GM18526 (cell line): ENCODE data around the gene ZC3H6.

Experiments
- POLR2A ChIP-seq: IDR thresholded peaks from 3 replicates; pipeline ENCODE4 v1.6.1; 2011; ENCODE audit not compliant: insufficient read length; ENCODE audit errors: extremely low read depth

Gene ZC3H6

DNA sequence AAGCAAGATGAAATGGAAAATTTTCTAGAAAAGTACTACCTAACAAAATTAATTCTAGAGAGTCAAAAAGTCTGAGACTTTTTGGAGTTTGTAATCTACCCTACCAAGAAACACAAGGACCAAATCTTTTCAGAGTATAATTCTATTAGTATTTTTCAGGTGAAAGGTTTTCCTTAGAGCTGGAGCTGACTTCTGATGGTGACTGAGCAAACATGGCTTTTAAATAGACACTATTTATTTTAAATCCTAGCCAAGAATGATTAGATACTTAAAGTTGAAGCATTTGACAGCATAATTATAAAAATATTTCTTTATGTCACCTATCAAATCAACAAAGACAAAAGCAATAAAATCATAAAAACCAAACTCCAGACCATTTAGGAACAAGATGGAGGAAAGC, 26.6 kb downstream of the ZC3H6 start:
- no peak for TF ChIP-seq POLR2A

DNA sequence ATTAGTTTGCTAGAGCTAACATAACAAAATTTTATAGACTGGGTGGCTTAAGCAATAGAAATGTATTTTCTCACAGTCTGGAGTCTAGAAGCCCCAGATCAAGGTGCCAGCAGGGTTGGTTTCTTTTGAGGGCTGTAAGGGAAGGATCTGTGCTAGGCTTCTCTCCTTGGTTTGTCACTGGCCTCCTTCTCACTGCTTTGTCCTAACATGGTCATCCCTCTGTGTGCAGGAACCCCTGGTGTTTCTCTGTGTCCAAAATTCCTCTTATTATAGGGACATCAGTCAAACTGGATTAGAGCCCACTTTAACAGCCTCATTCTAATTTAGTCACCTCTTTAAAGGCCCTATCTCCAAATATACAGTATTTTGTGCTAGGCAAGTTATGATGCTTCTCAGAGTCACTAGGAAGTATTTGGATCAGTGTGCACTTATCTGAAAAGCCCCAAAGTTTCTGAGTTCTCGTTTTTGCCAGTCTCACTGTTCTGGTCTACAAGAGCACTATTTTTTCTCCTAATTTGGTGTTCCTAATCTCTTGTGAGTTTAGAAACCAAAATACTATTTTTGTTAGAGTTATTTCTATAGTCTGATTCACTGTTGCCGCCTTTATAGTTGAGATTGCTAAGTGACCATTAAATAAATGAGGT, 29.0 kb downstream of the ZC3H6 start:
- no peak for TF ChIP-seq POLR2A

DNA sequence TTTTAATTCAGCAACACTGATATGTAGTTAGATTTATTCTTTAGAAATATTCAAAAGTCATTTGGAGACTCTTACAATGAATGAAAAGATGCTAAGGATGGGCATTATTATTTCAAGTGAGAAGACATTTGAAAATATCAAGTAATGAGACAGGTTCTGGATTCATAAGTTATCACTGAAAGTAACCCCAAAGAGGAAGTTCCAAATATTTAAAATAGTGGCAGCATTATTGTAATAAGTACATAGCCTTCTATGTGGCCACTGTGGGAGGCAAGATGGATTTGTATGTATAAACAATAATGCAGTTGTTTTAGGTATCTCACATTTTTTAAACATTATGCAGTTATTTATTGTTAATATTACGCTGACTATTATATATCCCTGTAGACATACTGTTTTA, 29.7 kb downstream of the ZC3H6 start:
- no peak for TF ChIP-seq POLR2A

DNA sequence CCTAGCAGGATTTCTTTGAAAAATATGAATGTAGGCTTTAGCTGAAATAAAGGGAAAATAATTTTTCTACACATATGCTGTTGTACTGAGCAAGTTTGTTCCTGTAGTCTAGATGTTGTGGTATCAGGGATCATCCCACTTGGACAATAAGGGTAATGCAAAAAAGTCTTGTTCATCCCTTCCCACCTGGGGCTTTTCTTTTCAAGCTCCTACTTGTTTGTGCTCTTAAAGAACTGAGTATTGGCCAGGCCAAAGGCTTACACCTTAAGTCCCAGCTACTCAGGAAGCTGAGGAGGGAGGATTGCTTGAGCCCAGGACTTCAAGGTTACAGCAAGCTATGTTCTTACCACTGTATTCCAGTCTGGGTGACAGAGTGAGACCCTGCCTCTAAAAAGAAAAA, 35.5 kb downstream of the ZC3H6 start:
- no peak for TF ChIP-seq POLR2A

DNA sequence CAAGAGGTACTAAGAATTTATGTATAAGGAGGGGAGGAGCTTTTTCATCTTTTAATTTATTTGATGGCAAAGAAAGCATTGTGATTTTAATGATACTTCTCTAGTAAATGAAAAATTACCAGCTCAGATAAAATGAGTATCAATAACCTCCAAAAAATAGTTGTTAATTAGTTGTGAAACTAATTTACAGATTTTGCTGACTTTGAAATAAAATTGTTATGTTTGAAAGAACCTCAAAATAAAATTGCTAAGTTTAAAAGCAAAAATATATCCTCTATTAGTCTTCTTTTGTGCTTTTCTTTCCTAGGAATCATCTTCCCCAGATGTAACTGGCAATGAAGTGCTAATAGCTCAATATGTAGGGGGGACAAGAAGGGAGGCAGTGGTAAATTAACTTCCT, 36.5 kb downstream of the ZC3H6 start:
- no peak for TF ChIP-seq POLR2A

DNA sequence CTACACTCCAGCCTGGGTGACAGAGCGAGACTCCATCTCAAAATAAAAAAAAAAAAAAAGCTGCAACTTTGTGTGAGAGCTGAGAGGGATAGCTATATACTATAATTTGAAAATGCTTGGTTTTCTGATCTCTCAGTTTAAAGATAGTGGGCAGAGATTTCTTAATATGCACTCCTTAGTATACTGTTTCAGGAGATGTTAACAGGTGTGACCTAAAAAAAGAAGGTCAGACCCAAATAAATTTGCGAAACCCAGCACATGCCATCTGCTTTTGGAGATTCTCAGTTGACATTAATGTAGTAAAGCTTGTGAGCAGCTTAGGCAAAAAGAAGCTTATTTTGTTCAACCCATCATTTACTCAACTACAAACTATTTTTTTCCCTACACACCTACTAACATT, 37.4 kb downstream of the ZC3H6 start:
- no peak for TF ChIP-seq POLR2A

DNA sequence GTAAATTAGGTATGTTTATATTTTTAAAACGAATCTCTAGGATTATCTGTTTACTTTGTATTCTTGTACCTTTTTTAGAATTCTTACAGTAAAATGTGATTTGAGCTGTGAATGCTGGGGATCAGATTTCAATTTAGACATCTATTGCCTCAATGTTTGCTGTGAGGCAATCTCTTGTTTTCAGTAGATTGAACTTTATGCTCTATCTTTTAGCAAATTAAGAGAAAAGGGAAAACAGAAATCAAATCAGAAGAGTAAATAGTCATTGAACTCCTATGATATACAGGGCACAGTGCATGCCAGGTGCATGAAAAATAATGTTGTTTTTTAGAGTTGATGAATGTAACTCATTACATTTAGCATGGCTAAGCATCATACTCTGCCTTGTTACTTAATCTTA, 39.5 kb downstream of the ZC3H6 start:
- no peak for TF ChIP-seq POLR2A

DNA sequence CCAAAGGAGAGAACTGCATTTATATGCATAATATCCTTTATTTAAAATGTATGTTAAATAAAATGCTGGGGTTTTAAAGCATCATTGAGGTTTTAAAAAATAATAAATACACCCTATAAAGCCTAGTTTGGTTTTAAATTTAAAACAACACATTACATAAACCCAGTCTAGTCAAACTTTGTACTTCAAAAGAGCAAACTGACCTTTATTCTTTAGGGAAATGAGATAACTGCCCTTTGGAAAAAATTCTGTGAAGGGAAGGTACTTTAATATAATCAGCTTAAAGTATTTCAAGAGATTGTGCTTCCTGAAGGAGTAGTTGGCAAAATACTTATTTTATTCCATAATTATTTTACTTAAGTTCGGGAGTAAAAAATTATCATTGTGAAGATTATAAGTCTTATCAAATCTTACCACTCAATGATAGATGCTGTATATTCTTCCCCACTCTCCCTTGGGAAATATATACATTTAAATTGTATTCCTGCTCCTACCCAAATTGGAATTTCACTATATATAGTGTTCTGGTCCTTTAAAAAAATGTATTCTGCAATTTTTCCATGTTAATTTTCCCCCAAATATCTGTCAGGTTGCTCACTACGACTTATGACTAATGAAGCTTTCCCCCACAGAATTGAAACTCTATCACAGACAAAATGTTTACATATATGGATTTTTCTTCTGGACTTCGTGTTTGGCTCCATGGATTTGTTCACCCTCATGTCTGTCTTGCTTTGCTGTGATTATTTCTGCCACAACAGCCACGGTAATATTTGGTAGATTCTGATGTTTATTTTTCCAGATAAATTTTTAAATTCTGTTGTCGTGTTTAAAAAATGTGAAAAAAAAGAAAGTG, 42.1 kb downstream of the ZC3H6 start:
- TF ChIP-seq POLR2A: no peak

DNA sequence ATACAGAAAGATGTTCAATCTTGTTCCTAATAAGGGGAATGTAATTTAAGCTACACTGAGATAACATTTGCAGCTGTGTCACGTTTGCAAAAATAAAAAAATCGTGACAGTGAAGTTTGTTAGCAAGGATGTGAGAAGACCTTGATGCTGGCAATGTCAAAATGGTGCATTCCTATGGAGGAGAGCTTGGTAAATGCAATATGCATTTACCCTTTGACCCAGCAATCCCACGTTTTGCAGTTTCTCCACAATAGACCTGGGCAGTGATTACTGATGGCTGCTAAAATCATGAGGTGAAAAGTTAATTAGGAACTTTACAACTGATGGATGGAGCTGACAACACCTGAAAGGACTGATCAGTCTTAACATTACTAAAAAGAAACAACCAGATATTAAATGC, 43.1 kb downstream of the ZC3H6 start:
- no peak for TF ChIP-seq POLR2A

DNA sequence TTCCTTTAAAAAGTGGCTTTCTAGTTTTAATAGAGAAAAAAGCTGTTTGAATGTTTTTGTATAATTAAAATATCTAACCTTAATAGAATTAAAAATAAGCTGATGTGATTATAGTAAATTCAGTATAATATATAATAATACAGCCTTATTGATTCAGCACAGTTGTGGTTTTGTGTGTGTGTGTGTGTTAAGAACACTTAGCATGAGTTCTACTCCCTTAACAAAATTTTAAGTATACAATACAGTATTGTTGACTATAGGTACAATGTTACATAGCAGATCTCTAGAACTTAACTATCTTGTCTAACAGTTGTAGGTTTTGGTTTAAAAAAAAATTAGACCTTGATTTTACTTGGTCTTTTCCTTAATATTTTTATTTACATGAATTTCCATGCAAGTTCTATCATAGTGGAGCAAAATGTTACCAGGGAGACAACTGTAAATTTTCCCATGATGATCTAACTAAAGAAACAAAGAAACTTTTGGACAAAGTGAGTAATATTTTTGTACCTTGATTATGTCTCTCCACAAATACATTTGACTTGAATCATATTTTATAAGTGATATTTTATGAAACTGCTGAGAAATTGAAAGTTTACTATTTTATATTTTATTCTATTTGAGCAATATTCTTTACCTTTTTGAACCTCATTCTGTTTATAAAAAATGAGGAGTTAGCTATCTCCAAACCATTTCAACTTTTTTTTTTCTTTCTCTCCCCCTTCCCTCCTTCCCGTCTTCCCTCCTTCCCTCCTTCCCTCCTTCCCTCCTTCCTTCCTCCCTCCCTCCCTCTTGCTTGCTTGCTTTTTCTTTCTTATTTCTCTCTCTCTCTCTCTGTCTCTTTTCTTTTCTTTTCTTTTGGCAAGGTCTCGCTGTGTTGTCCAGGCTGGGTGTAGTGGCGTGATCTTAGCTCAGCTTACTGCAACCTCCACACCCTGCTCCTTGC, 46.3 kb downstream of the ZC3H6 start:
- TF ChIP-seq POLR2A: no peak

DNA sequence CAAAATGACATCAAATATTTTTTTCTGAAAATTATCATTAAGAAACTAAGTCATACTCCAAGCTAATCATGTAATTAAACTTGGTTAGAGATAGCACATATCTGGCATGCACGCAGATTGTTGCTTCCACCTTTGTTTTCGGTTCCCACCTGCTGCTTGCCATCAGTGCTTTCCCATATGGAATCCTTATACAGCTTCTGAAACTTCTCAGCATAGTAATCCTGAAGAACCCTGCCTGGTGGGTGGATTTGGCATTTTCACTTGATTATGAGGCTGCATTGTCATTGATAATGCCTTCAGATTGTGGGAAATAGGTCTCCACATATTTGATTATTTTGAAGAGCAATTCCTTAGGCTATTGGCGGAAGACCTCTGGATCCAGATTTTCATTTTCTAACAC, 47.5 kb downstream of the ZC3H6 start:
- TF ChIP-seq POLR2A: no peak

DNA sequence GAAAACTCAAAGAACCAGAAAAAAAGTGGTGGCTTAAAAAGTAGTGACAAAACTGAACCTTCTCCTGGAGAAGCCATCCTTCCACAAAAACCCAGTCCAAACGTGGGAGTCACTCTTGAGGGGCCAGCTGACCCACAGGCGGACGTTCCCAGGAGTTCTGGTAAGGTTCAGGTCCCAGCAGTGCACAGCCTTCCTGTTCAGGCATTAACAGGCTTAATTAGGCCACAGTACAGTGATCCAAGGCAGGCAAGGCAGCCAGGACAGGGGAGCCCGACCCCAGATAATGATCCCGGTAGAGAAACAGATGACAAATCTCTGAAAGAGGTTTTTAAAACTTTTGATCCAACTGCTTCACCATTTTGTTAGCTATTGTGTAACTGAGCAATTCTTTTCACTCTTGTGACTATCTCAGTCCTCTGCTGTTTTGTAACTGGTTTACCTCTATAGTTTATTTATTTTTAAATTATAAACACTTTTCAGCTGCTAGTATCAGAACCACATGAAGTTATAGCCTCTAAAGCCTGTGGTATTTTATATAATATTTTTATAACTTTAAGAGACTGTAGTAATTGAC, 56.8 kb downstream of the ZC3H6 start:
- no peak for TF ChIP-seq POLR2A

DNA sequence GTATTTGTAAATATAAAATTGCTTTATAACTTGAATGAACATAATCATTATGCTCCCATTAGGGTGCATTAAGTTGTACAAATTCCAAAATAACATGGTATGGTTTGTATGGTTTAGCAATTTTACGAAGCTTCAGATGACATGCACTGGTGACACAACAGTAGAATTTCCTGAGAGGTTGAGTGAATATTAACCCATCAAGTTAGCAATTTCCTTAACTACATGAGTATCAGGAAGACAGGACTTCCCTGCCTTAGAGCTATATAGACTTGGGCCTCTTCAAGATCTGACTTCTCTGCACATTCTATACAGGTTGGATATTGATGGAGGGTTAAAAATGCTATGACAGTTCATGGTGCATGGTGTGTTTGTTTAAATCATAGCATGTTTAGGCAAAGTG, 60.2 kb downstream of the ZC3H6 start:
- no peak for TF ChIP-seq POLR2A

DNA sequence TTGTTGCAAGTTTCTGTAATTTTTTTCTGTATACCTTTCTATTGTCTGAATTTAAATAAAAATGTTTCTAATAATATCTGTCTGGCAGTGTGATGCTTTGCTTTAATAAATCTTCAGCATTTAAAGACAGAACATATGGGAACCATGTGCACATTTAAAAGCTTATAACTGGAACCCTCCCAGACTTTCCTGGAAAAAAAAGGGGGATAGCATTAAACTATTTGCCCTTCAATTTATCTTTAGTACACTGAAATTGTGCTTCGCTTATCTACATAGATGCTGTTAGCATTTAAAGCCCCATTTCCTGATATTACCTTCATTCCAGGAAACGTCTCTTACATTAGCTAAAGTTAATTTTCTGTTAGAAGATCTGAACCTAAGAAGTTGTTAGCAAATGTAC, 64.6 kb downstream of the ZC3H6 start:
- TF ChIP-seq POLR2A: no peak
